Mesenchymal stem cell (in vitro differentiated cells and primary cell): ENCODE results near the gene YIPF2.
A peak's percentile ranks its signal among the peaks of the same experiment; 100 is the strongest.

Experiments used
- DNase-seq: peaks from one replicate; pipeline ENCODE4 v3.0.0-alpha.2; 2013
- H2AFZ ChIP-seq: one replicate; pipeline ENCODE4 v1.6.1; 2013; ENCODE audit warnings: low read depth, mild to moderate bottlenecking, control low read depth, inconsistent platforms, low read length, moderate library complexity
- H2AK5ac ChIP-seq: 2 replicates; pipeline ENCODE4 v1.6.1; 2013; ENCODE audit warnings: low read length, moderate library complexity, mild to moderate bottlenecking, inconsistent platforms; ENCODE audit not compliant: severe bottlenecking
- H2BK120ac ChIP-seq: one replicate; pipeline ENCODE4 v1.6.1; 2013; ENCODE audit warnings: low read depth, mild to moderate bottlenecking, inconsistent platforms, low read length, moderate library complexity
- H2BK12ac ChIP-seq, 2 experiments: one replicate each; pipeline ENCODE4 v1.6.1; 2013; ENCODE audit warnings: inconsistent platforms in 2 of 2, low read length in 2 of 2, mild to moderate bottlenecking in 2 of 2, moderate library complexity in 2 of 2, control low read depth in 1 of 2
- H2BK15ac ChIP-seq: one replicate; pipeline ENCODE4 v1.6.1; 2013; ENCODE audit warnings: mild to moderate bottlenecking, low read depth, inconsistent platforms; ENCODE audit not compliant: poor library complexity, severe bottlenecking
- H2BK5ac ChIP-seq: 2 replicates; pipeline ENCODE4 v1.6.1; 2013; ENCODE audit warnings: low read depth, mild to moderate bottlenecking, low read length, control low read depth, inconsistent platforms; ENCODE audit not compliant: poor library complexity, severe bottlenecking
- H3K14ac ChIP-seq, 2 experiments: one replicate each; pipeline ENCODE4 v1.6.1; 2013; ENCODE audit warnings: inconsistent platforms in 2 of 2, low read length in 2 of 2, control low read depth in 1 of 2, mild to moderate bottlenecking in 1 of 2, moderate library complexity in 1 of 2
- H3K18ac ChIP-seq, 2 experiments: one replicate each; pipeline ENCODE4 v1.6.1; 2013; ENCODE audit warnings: inconsistent platforms in 2 of 2, low read length in 2 of 2, control low read depth in 1 of 2, low read depth in 1 of 2, mild to moderate bottlenecking in 1 of 2
- H3K23ac ChIP-seq, 2 experiments: one replicate each; pipeline ENCODE4 v1.6.1; 2013; ENCODE audit warnings: inconsistent platforms in 2 of 2, low read length in 2 of 2, mild to moderate bottlenecking in 2 of 2, moderate library complexity in 2 of 2, control low read depth in 1 of 2
- H3K27ac ChIP-seq: 2 replicates; pipeline ENCODE4 v1.5.1; 2013; ENCODE audit warnings: mild to moderate bottlenecking, moderate library complexity, low read length, control low read depth, inconsistent platforms; ENCODE audit not compliant: poor library complexity, severe bottlenecking
- H3K27me3 ChIP-seq, 2 experiments: 2 replicates each; pipeline versions ENCODE4 v1.6.1 to v1.7.0; 2013; ENCODE audit warnings: low read length in 2 of 2, mild to moderate bottlenecking in 2 of 2, moderate library complexity in 2 of 2, control low read depth in 1 of 2, inconsistent platforms in 1 of 2; ENCODE audit not compliant: control insufficient read depth in 1 of 2, insufficient read depth in 1 of 2
- H3K36me3 ChIP-seq, 2 experiments: 2 replicates each; pipeline versions ENCODE4 v1.6.1 to v1.7.0; 2013; ENCODE audit warnings: low read length in 2 of 2, control low read depth in 1 of 2, inconsistent platforms in 1 of 2, low read depth in 1 of 2, mild to moderate bottlenecking in 1 of 2; ENCODE audit not compliant: insufficient read depth in 2 of 2, control insufficient read depth in 1 of 2
- H3K4ac ChIP-seq, 2 experiments: one replicate each; pipeline ENCODE4 v1.6.1; 2013; ENCODE audit warnings: inconsistent platforms in 2 of 2, low read length in 2 of 2, mild to moderate bottlenecking in 2 of 2, moderate library complexity in 2 of 2, control low read depth in 1 of 2, low read depth in 1 of 2
- H3K4me1 ChIP-seq: 2 replicates; pipeline ENCODE4 v1.6.1; 2013; ENCODE audit warnings: low read depth, low read length, control low read depth; ENCODE audit not compliant: control insufficient read depth, insufficient read depth
- H3K4me2 ChIP-seq: 2 replicates; pipeline ENCODE4 v1.6.1; 2013; ENCODE audit warnings: low read length, mild to moderate bottlenecking, inconsistent platforms; ENCODE audit not compliant: poor library complexity, severe bottlenecking
- H3K4me3 ChIP-seq, 2 experiments: 2 replicates each; pipeline versions ENCODE4 v1.5.1 to v1.7.0; 2013; ENCODE audit warnings: low read length in 2 of 2, mild to moderate bottlenecking in 2 of 2, control low read depth in 1 of 2, low read depth in 1 of 2; ENCODE audit not compliant: insufficient read depth in 1 of 2
- H3K79me1 ChIP-seq: replicated peaks from 2 replicates; pipeline ENCODE4 v1.6.1; 2013; ENCODE audit warnings: mild to moderate bottlenecking, control low read depth, low read length, inconsistent platforms; ENCODE audit not compliant: poor library complexity, severe bottlenecking
- H3K9ac ChIP-seq: 2 replicates; pipeline ENCODE4 v1.7.0; 2013; ENCODE audit warnings: mild to moderate bottlenecking, low read length, moderate library complexity
- H3K9me3 ChIP-seq: 2 replicates; pipeline ENCODE4 v1.7.0; 2013; ENCODE audit warnings: mild to moderate bottlenecking, low read length; ENCODE audit not compliant: control insufficient read depth
- H4K8ac ChIP-seq: one replicate; pipeline ENCODE4 v1.6.1; 2013; ENCODE audit warnings: inconsistent platforms, mild to moderate bottlenecking, low read length, moderate library complexity
- H4K91ac ChIP-seq: one replicate; pipeline ENCODE4 v1.6.1; 2013; ENCODE audit warnings: mild to moderate bottlenecking, low read length, inconsistent platforms
- WGBS: methylation state at CpG from one replicate; pipeline ENCODE4 v1.1.7; 2013; ENCODE audit warnings: mixed read lengths; 5-methylcytosine and 5-hydroxymethylcytosine counted together

Gene YIPF2

DNA sequence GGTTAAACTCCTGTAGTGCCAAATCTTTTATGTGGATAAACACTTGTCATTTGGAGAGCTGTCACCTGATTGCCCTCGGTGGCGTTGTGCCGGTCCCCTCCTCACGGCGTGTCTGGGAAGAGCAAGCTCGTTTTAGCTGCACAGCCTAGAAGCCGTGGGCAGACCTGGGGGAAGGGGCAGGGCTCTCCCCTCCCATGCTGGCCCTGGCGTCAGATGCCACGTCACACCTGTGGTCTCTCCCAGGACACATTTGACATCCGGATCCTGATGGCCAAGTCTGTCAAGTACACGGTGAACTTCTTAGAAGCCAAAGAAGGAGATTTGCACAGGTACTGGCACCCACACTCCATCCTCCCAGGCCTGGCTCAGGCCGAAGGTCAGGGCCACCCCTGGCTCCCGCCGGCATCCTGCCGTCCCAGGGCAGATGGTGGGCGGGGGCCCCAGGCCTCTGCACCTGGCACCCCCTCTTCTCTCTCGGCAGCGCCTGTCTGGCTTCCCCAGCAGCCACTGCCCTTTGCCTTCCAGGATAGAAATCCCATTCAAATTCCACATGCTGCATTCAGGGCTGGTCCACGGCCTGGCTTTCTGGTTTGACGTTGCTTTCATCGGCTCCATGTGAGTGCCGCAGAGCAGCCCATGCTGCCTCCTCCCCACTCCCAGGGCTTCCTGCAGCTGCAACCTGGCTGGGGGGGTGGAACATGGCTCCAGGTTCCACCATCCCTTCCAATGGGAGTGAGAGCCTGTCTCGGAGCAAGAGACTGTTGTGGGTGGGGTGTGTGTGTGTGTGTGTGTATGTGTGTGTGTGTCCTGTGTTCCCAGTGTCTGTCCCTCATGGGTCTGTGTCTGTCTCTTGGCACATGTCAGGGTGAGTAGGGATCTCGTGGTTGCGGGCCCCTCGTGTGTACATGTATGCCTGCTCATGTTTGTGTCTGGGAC is 8.8 kb downstream of the YIPF2 start:
- peaks cover 23% of the 10 kb centered on the region for H3K4me1 ChIP-seq
- H3K79me1 ChIP-seq, result peaks cover 25% of the 10 kb centered on the region
- H2AK5ac ChIP-seq, result no peak overlapping the region
- H3K14ac ChIP-seq, result no peak overlapping the region
- H3K18ac ChIP-seq, result no peak overlapping the region
- H2BK120ac ChIP-seq, result no peak overlapping the region
- no peaks in the 10 kb centered on the region for H3K9me3 ChIP-seq
- no peak overlapping the region for H3K23ac ChIP-seq
- no peak overlapping the region for H3K27ac ChIP-seq
- H4K91ac ChIP-seq, result no peak overlapping the region
- H3K9ac ChIP-seq, result no peak overlapping the region
- H2BK15ac ChIP-seq, result no peak overlapping the region
- H2BK5ac ChIP-seq, result no peak overlapping the region
- no peak overlapping the region for H2AFZ ChIP-seq
- no peaks in the 10 kb centered on the region for H3K27me3 ChIP-seq
- DNase-seq, result no peak
- H3K4ac ChIP-seq, result no peak overlapping the region
- no peak overlapping the region for H3K4me2 ChIP-seq
- no peak overlapping the region for H4K8ac ChIP-seq
- peaks cover 70 to 79% of the 10 kb centered on the region in 2 experiments for H3K36me3 ChIP-seq
- no peak overlapping the region for H3K4me3 ChIP-seq
- 96% methylated on average over 26 of the region's 26 CpGs for WGBS
- peak overlapping the region in 1 of 2 experiments; percentile 10 for H2BK12ac ChIP-seq

- no peak overlapping the region for H2AK5ac ChIP-seq
- H3K9me3 ChIP-seq, result no peaks in the 10 kb centered on the region
- H2BK15ac ChIP-seq, result no peak overlapping the region
- no peak overlapping the region for H3K18ac ChIP-seq
- no peak overlapping the region for H3K4me2 ChIP-seq
- H3K14ac ChIP-seq, result no peak overlapping the region
- H3K23ac ChIP-seq, result no peak overlapping the region
- H2BK12ac ChIP-seq, result no peak overlapping the region
- H3K36me3 ChIP-seq, result peaks cover 67 to 77% of the 10 kb centered on the region in 2 experiments
- H3K27me3 ChIP-seq, result no peaks in the 10 kb centered on the region
- no peak overlapping the region for H2BK5ac ChIP-seq
- no peak overlapping the region for H3K4ac ChIP-seq
- peaks cover 24% of the 10 kb centered on the region for H3K4me1 ChIP-seq
- no peak overlapping the region for H4K91ac ChIP-seq
- H3K4me3 ChIP-seq, result no peak overlapping the region
- H3K79me1 ChIP-seq, result peaks cover 15% of the 10 kb centered on the region
- DNase-seq, result no peak
- no peak overlapping the region for H3K9ac ChIP-seq
- 92% methylated on average over 11 of the region's 11 CpGs for WGBS
- H2AFZ ChIP-seq, result no peak overlapping the region
- H3K27ac ChIP-seq, result no peak overlapping the region
- no peak overlapping the region for H4K8ac ChIP-seq
- H2BK120ac ChIP-seq, result no peak overlapping the region
These were observed 10.1 kb downstream of the YIPF2 start for GRCh38 chr19:10918359-10918758.

- H4K8ac ChIP-seq, result no peak overlapping the region
- DNase-seq, result no peak
- H3K4me3 ChIP-seq, result no peak overlapping the region
- H4K91ac ChIP-seq, result no peak overlapping the region
- H3K9me3 ChIP-seq, result no peaks in the 10 kb centered on the region
- no peaks in the 10 kb centered on the region for H3K27me3 ChIP-seq
- H2BK15ac ChIP-seq, result no peak overlapping the region
- no peak overlapping the region for H2AK5ac ChIP-seq
- no peak overlapping the region for H2BK120ac ChIP-seq
- no peak overlapping the region for H3K9ac ChIP-seq
- no peak overlapping the region for H3K14ac ChIP-seq
- H3K79me1 ChIP-seq, result peaks cover 20% of the 10 kb centered on the region
- H3K36me3 ChIP-seq, result peaks cover 67 to 75% of the 10 kb centered on the region in 2 experiments
- H3K4me2 ChIP-seq, result no peak overlapping the region
- H2AFZ ChIP-seq, result no peak overlapping the region
- no peak overlapping the region for H3K23ac ChIP-seq
- peak overlapping the region in 1 of 2 experiments; percentile 21 for H2BK12ac ChIP-seq
- H2BK5ac ChIP-seq, result no peak overlapping the region
- peaks cover 28% of the 10 kb centered on the region for H3K4me1 ChIP-seq
- no peak overlapping the region for H3K18ac ChIP-seq
- H3K27ac ChIP-seq, result no peak overlapping the region
- WGBS, result 100% methylated on average over 5 of the region's 6 CpGs
- H3K4ac ChIP-seq, result no peak overlapping the region
These were observed 11.8 kb downstream of the YIPF2 start for GRCh38 chr19:10916602-10917001.
